HCT116 (cell line): ENCODE data around the gene AK2. TPM values are rescaled to one million over a fixed set of nuclear protein-coding genes. Genes with fewer than 3 reads are reported as not detected.

Experiments
- ATAC-seq: fragments of 200-7000 bp; cut with Tn5 transposase; 2 replicates; pipeline ENCODE4 v1.9.1; 2020; ENCODE audit warnings: mild to moderate bottlenecking, moderate library complexity
- BruUV-seq: library from RNA; stranded (reverse); fragments of 400-500 nt; replicated peaks from 2 replicates; lab custom pipeline; 2021; lab: Mats Ljungman, UMichigan
- CTCF ChIA-PET: fragments of 300-600 bp; sonication (Branson Sonifier 250); formaldehyde crosslinking; loops from one replicate; lab custom pipeline; 2021; ENCODE audit warnings: antibody characterized with exemption; lab: Charles Lee
- POLR2A ChIA-PET: fragments of 300-600, 350-600 bp; sonication (Branson Sonifier 250); formaldehyde crosslinking; loops from one replicate; lab custom pipeline; 2021; ENCODE audit warnings: antibody characterized with exemption; lab: Charles Lee
- RAD21 ChIA-PET, 2 experiments: fragments of 300-600 bp; sonication (Branson Sonifier 250); formaldehyde crosslinking; loops; one replicate each; lab custom pipeline; 2023; ENCODE audit warnings: low total read pairs in 2 of 2; ENCODE audit not compliant: uncharacterized antibody in 2 of 2, unreplicated experiment in 2 of 2, low non-redundant PET in 1 of 2; lab: Charles Lee
- DNase-seq: peaks from one replicate; pipeline ENCODE4 v3.0.0-alpha.2; 2010; ENCODE audit warnings: low read depth, low spot score
- H2AFZ ChIP-seq: fragments of 200-600 bp; shearing (Covaris generic), sonication (generic); 2 replicates; pipeline ENCODE4 v1.6.1; 2017; ENCODE audit warnings: low read depth, mixed run types, mixed read lengths, antibody characterized with exemption, low read length; ENCODE audit not compliant: poor library complexity, severe bottlenecking
- H3K27ac ChIP-seq: 2 replicates; pipeline ENCODE4 v1.5.1; 2012; ENCODE audit warnings: low read depth, low read length
- H3K27me3 ChIP-seq: fragments of 200-600 bp; sonication (generic); 2 replicates; pipeline ENCODE4 v1.6.1; 2016; ENCODE audit warnings: mixed run types, low read length, mixed read lengths; ENCODE audit not compliant: insufficient read depth
- H3K36me3 ChIP-seq, 2 experiments: fragments of 200-500 bp in 1 of 2; fragments of 200-600 bp in 1 of 2; sonication (Bioruptor generic) in 1 of 2; sonication (generic) in 1 of 2; 2 replicates each; pipeline versions ENCODE4 v1.5.1 to v1.6.1; 2014 to 2016; ENCODE audit warnings: low read length in 2 of 2, inconsistent platforms in 1 of 2, mixed read lengths in 1 of 2, mixed run types in 1 of 2; ENCODE audit not compliant: insufficient read depth in 2 of 2, control insufficient read depth in 1 of 2
- H3K4me1 ChIP-seq, 2 experiments: fragments of 200-600 bp in 1 of 2; sonication (generic) in 1 of 2; 2 replicates each; pipeline versions ENCODE4 v1.5.1 to v1.6.1; 2012 to 2017; ENCODE audit warnings: low read length in 2 of 2, inconsistent platforms in 1 of 2, mild to moderate bottlenecking in 1 of 2, mixed read lengths in 1 of 2, mixed run types in 1 of 2, moderate library complexity in 1 of 2; ENCODE audit not compliant: insufficient read depth in 2 of 2, control insufficient read depth in 1 of 2
- H3K4me2 ChIP-seq: fragments of 200-600 bp; sonication (generic); 2 replicates; pipeline ENCODE4 v1.6.1; 2017; ENCODE audit warnings: mixed run types, low read length, mixed read lengths
- H3K4me3 ChIP-seq, 2 experiments: fragments of 200-600 bp in 1 of 2; sonication (generic) in 1 of 2; replicated peaks in 1 of 2; 2 replicates each; pipeline ENCODE4 v1.5.1; 2011 to 2016; ENCODE audit warnings: low read length in 2 of 2, control low read depth in 1 of 2, low read depth in 1 of 2, mild to moderate bottlenecking in 1 of 2, mixed read lengths in 1 of 2, mixed run types in 1 of 2
- H3K79me2 ChIP-seq: fragments of 200-600 bp; sonication (generic); 2 replicates; pipeline ENCODE4 v1.6.1; 2017; ENCODE audit warnings: mild to moderate bottlenecking, mixed run types, low read length, moderate library complexity, mixed read lengths; ENCODE audit not compliant: insufficient read depth
- H3K9ac ChIP-seq: fragments of 200-600 bp; sonication (generic); 2 replicates; pipeline ENCODE4 v1.6.1; 2016; ENCODE audit warnings: low read length, mixed read lengths
- H3K9me2 ChIP-seq: fragments of 200-600 bp; sonication (generic), shearing (Covaris generic); 2 replicates; pipeline ENCODE4 v1.6.1; 2017; ENCODE audit warnings: mixed run types, mild to moderate bottlenecking, moderate library complexity; ENCODE audit not compliant: insufficient read depth
- H3K9me3 ChIP-seq, 2 experiments: fragments of 200-500 bp in 1 of 2; fragments of 200-600 bp in 1 of 2; sonication (Bioruptor generic) in 1 of 2; sonication (generic) in 1 of 2; 2 replicates each; pipeline ENCODE4 v1.6.1; 2014 to 2017; ENCODE audit warnings: low read length in 2 of 2, mixed read lengths in 2 of 2, inconsistent platforms in 1 of 2, low read depth in 1 of 2, mild to moderate bottlenecking in 1 of 2, mixed run types in 1 of 2, moderate library complexity in 1 of 2; ENCODE audit not compliant: control insufficient read depth in 1 of 2, insufficient read depth in 1 of 2
- H4K20me1 ChIP-seq: fragments of 200-600 bp; sonication (generic), shearing (Covaris generic); 2 replicates; pipeline ENCODE4 v1.6.1; 2017; ENCODE audit warnings: mixed run types, mild to moderate bottlenecking, moderate library complexity; ENCODE audit not compliant: insufficient read depth
- CEBPB ChIP-seq: IDR thresholded peaks from 2 replicates; pipeline ENCODE4 v1.6.1; 2012; ENCODE audit warnings: low read depth
- EGR1 ChIP-seq: IDR thresholded peaks from 2 replicates; pipeline ENCODE4 v1.6.1; 2012; ENCODE audit warnings: low read depth
- ELF1 ChIP-seq: IDR thresholded peaks from 2 replicates; pipeline ENCODE4 v1.6.1; 2012; ENCODE audit warnings: low read depth, borderline replicate concordance
- EZH2 ChIP-seq: fragments of 200-600 bp; sonication (generic); IDR thresholded peaks from 2 replicates; pipeline ENCODE4 v1.6.1; 2017; ENCODE audit warnings: antibody characterized with exemption, mixed run types
- FOSL1 ChIP-seq: IDR thresholded peaks from 2 replicates; pipeline ENCODE4 v1.6.1; 2012; ENCODE audit warnings: low read depth
- REST ChIP-seq: IDR thresholded peaks from 2 replicates; pipeline ENCODE4 v1.6.1; 2012; ENCODE audit warnings: low read depth
- SIN3A ChIP-seq: IDR thresholded peaks from 2 replicates; pipeline ENCODE4 v1.6.1; 2012; ENCODE audit warnings: low read depth
- SP1 ChIP-seq: IDR thresholded peaks from 2 replicates; pipeline ENCODE4 v1.6.1; 2012; ENCODE audit warnings: low read depth
- SRF ChIP-seq: IDR thresholded peaks from 2 replicates; pipeline ENCODE4 v1.6.1; 2012; ENCODE audit warnings: low read depth
- ZBTB33 ChIP-seq: IDR thresholded peaks from 2 replicates; pipeline ENCODE4 v1.6.1; 2011; ENCODE audit warnings: mild to moderate bottlenecking, low read length, moderate library complexity; ENCODE audit not compliant: insufficient replicate concordance; ENCODE audit errors: extremely low read depth
- ZNF274 ChIP-seq: fragments of 200-500 bp; sonication (Bioruptor generic); IDR thresholded peaks from 2 replicates; pipeline ENCODE4 v1.6.1; 2014; ENCODE audit warnings: mild to moderate bottlenecking, low read depth, low read length, inconsistent platforms
- intact Hi-C: fragments of 100-400 bp; cut with micrococcal nuclease; formaldehyde crosslinking; loops from 2 replicates; pipeline ENCODE4 v1.10.0; 2022
- total RNA-seq: library from RNA; stranded (reverse); gene quantifications from one replicate; pipeline ENCODE4 v1.2.1, GENCODE V29; 2021; ENCODE audit not compliant: unreplicated experiment

Gene AK2
- total RNA-seq, 1 experiment from 2014 or later, result 233 TPM

- TF ChIP-seq REST, result no peak
- TF ChIP-seq ZBTB33, result no peak
- no peak for TF ChIP-seq ELF1
Measured at GRCh38 chr1:33029921-33030320, 6.8 kb downstream of the AK2 start (continued).

- POLR2A ChIA-PET, result no interaction called here
- Histone ChIP-seq H3K4me2 (no peak overlapping the region), H2AFZ (no peak overlapping the region), H3K4me3 (no peak overlapping the region), H3K9ac (no peak overlapping the region), H3K4me1 (0 out of 4 replicates have a peak, but pooled peaks cover 0 to 6% of the 10 kb centered on the region in 2 experiments), H3K27ac (no peak overlapping the region), H3K27me3 (no peaks in the 10 kb centered on the region), H3K36me3 (peaks cover 10 to 14% of the 10 kb centered on the region in 2 experiments; a peak in 3 of 4 replicates)
- CTCF ChIA-PET, result no interaction called here
- no peak for DNase-seq
- RAD21 ChIA-PET, result no interaction called here
- ATAC-seq, result no peak
- TF ChIP-seq SIN3A (no peak), FOSL1 (no peak), EGR1 (no peak), ELF1 (no peak), CEBPB (no peak), EZH2 (no peak), SP1 (no peak), SRF (no peak), ZNF274 (no peak)
- TF ChIP-seq, all 23 proteins: peak for 0
- Histone ChIP-seq H3K9me2 (no peaks in the 10 kb centered on the region), H4K20me1 (peaks cover 26% of the 10 kb centered on the region; the same call in 1 of the 2 replicates), H3K79me2 (peaks cover 100% of the 10 kb centered on the region), H3K9me3 (no peaks in the 10 kb centered on the region)
- BruUV-seq, result no TSS peak
- intact Hi-C loops, result no loop called here
Measured at GRCh38 chr1:33029209-33029608, 7.5 kb downstream of the AK2 start.
